SK-N-SH treated with all-trans-retinoic acid at 6 μM for 48 hours (cell line): Measurements from ENCODE around the gene EGLN1.
A peak's percentile ranks its signal among the peaks of the same experiment; 100 is the strongest.

Experiments used
- ATAC-seq: fragments of 200-7000 bp; cut with Tn5 transposase; 3 replicates; pipeline ENCODE4 v1.9.1; 2020; ENCODE audit warnings: mild to moderate bottlenecking, moderate library complexity
- ARNTL ChIP-seq: fragments of 450-650 bp; formaldehyde crosslinking; IDR thresholded peaks from 2 replicates; pipeline ENCODE4 v1.5.0; 2020; ENCODE audit warnings: low read depth, mild to moderate bottlenecking, moderate library complexity, borderline replicate concordance
- BACH2 ChIP-seq: fragments of 250-450 bp; sonication (Bioruptor Pico); IDR thresholded peaks from 2 replicates; pipeline ENCODE4 v1.9.0; 2021; ENCODE audit warnings: mild to moderate bottlenecking, borderline replicate concordance
- CSDC2 ChIP-seq: fragments of 250-450 bp; sonication (Bioruptor Pico); IDR thresholded peaks from 2 replicates; pipeline ENCODE4 v1.5.0; 2020; ENCODE audit warnings: mild to moderate bottlenecking, moderate library complexity
- ESRRG ChIP-seq: fragments of 250-450 bp; sonication (Bioruptor Pico); IDR thresholded peaks from 2 replicates; pipeline ENCODE4 v1.6.1; 2021; ENCODE audit warnings: mild to moderate bottlenecking
- GLIS3 ChIP-seq: fragments of 250-450 bp; sonication (Bioruptor Pico); IDR thresholded peaks from 2 replicates; pipeline ENCODE4 v1.5.0; 2020; ENCODE audit warnings: mild to moderate bottlenecking, moderate library complexity
- ISL1 ChIP-seq: fragments of 250-450 bp; sonication (Bioruptor Pico); IDR thresholded peaks from 2 replicates; pipeline ENCODE4 v2.1.2; 2022; ENCODE audit warnings: mild to moderate bottlenecking, moderate library complexity
- OSR1 ChIP-seq: fragments of 250-450 bp; sonication (Bioruptor Pico); IDR thresholded peaks from 2 replicates; pipeline ENCODE4 v1.8.0; 2022; ENCODE audit warnings: moderate library complexity, mild to moderate bottlenecking, inconsistent platforms
- PPARA ChIP-seq: fragments of 250-450 bp; sonication (Bioruptor Pico); IDR thresholded peaks from 2 replicates; pipeline ENCODE4 v1.5.0; 2020; ENCODE audit warnings: mild to moderate bottlenecking, borderline replicate concordance
- RARB ChIP-seq: fragments of 250-450 bp; sonication (Bioruptor Pico); IDR thresholded peaks from 2 replicates; pipeline ENCODE4 v1.8.0; 2021; ENCODE audit warnings: mild to moderate bottlenecking, moderate library complexity
- SNAI2 ChIP-seq: fragments of 250-450 bp; sonication (Bioruptor Pico); IDR thresholded peaks from 2 replicates; pipeline ENCODE4 v1.5.0; 2020; ENCODE audit warnings: mild to moderate bottlenecking, moderate library complexity
- TCF4 ChIP-seq: fragments of 250-450 bp; sonication (Bioruptor Pico); IDR thresholded peaks from 2 replicates; pipeline ENCODE4 v1.8.0; 2021; ENCODE audit warnings: mild to moderate bottlenecking, moderate library complexity, borderline replicate concordance
- TOX ChIP-seq: fragments of 250-450 bp; sonication (Bioruptor Pico); IDR thresholded peaks from 2 replicates; pipeline ENCODE4 v1.8.0; 2021; ENCODE audit warnings: mild to moderate bottlenecking, moderate library complexity, borderline replicate concordance
- ZC3H10 ChIP-seq: fragments of 250-450 bp; sonication (Bioruptor Pico); IDR thresholded peaks from 2 replicates; pipeline ENCODE4 v1.5.1; 2021; ENCODE audit warnings: mild to moderate bottlenecking, moderate library complexity
- ZFP30 ChIP-seq: fragments of 450-650 bp; formaldehyde crosslinking; IDR thresholded peaks from 2 replicates; pipeline ENCODE4 v1.5.0; 2022; ENCODE audit warnings: mild to moderate bottlenecking, moderate library complexity
- ZNF565 ChIP-seq: fragments of 450-650 bp; formaldehyde crosslinking; conservative IDR thresholded peaks from 2 replicates; pipeline ENCODE4 v1.5.0; 2020; ENCODE audit warnings: low read depth, mild to moderate bottlenecking, moderate library complexity
- ZNF70 ChIP-seq: fragments of 450-650 bp; formaldehyde crosslinking; IDR thresholded peaks from 2 replicates; pipeline ENCODE4 v1.5.0; 2020; ENCODE audit warnings: mild to moderate bottlenecking, moderate library complexity
- ZNF8 ChIP-seq: fragments of 450-650 bp; formaldehyde crosslinking; IDR thresholded peaks from 2 replicates; pipeline ENCODE4 v1.5.0; 2020; ENCODE audit warnings: mild to moderate bottlenecking, moderate library complexity
- TF ChIP-seq, protein P1 (sequence below): fragments of 250-450 bp; sonication (Bioruptor Pico); IDR thresholded peaks from 2 replicates; pipeline ENCODE4 v1.5.1; 2020; ENCODE audit warnings: low read depth, mild to moderate bottlenecking, moderate library complexity
- TF ChIP-seq, protein P2 (sequence below): fragments of 250-450 bp; sonication (Bioruptor Pico); IDR thresholded peaks from 2 replicates; pipeline ENCODE4 v1.8.0; 2020; ENCODE audit warnings: mild to moderate bottlenecking, moderate library complexity, borderline replicate concordance
- TF ChIP-seq, protein P3 (sequence below): fragments of 250-450 bp; sonication (Bioruptor Pico); IDR thresholded peaks from 2 replicates; pipeline ENCODE4 v1.8.0; 2021; ENCODE audit warnings: low read depth, mild to moderate bottlenecking, moderate library complexity, borderline replicate concordance
- TF ChIP-seq, protein P4 (sequence below): fragments of 250-450 bp; sonication (Bioruptor Pico); IDR thresholded peaks from 2 replicates; pipeline ENCODE4 v1.5.1; 2021; ENCODE audit warnings: mild to moderate bottlenecking, moderate library complexity

Gene EGLN1

DNA sequence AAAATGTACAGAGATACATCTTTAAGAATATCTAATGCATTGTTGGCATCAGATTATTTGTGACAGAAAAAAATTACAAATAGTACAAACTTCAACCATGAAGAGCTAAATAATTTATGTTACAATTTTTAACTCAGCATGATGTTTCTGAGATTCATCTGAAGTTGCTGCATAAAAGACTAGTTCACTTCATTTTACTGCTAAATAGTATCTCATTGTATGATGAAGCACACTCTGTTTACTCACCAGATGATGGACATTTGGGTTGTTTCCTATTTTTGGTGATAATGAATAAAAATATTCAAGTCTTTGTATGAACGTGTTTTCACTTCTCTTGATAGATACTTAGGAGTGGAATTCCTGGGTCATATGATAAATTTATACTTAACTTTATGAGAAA lies 20.6 kb downstream of the EGLN1 start:
- no peak for ATAC-seq
- TF ChIP-seq, protein P1, sequence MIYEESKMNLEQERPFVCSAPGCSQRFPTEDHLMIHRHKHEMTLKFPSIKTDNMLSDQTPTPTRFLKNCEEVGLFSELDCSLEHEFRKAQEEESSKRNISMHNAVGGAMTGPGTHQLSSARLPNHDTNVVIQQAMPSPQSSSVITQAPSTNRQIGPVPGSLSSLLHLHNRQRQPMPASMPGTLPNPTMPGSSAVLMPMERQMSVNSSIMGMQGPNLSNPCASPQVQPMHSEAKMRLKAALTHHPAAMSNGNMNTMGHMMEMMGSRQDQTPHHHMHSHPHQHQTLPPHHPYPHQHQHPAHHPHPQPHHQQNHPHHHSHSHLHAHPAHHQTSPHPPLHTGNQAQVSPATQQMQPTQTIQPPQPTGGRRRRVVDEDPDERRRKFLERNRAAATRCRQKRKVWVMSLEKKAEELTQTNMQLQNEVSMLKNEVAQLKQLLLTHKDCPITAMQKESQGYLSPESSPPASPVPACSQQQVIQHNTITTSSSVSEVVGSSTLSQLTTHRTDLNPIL (CRISPR knock-in tag), result no peak
- TF ChIP-seq ZNF70, result no peak
- no peak for TF ChIP-seq ZFP30 (CRISPR knock-in tag)
- no peak for TF ChIP-seq ESRRG (CRISPR knock-in tag)
- no peak for TF ChIP-seq ZC3H10
- TF ChIP-seq RARB (CRISPR knock-in tag), result no peak
- TF ChIP-seq BACH2 (CRISPR knock-in tag), result no peak
- TF ChIP-seq, protein P2, sequence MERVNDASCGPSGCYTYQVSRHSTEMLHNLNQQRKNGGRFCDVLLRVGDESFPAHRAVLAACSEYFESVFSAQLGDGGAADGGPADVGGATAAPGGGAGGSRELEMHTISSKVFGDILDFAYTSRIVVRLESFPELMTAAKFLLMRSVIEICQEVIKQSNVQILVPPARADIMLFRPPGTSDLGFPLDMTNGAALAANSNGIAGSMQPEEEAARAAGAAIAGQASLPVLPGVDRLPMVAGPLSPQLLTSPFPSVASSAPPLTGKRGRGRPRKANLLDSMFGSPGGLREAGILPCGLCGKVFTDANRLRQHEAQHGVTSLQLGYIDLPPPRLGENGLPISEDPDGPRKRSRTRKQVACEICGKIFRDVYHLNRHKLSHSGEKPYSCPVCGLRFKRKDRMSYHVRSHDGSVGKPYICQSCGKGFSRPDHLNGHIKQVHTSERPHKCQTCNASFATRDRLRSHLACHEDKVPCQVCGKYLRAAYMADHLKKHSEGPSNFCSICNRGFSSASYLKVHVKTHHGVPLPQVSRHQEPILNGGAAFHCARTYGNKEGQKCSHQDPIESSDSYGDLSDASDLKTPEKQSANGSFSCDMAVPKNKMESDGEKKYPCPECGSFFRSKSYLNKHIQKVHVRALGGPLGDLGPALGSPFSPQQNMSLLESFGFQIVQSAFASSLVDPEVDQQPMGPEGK (CRISPR knock-in tag), result no peak
- no peak for TF ChIP-seq CSDC2 (CRISPR knock-in tag)
- TF ChIP-seq, protein P3, sequence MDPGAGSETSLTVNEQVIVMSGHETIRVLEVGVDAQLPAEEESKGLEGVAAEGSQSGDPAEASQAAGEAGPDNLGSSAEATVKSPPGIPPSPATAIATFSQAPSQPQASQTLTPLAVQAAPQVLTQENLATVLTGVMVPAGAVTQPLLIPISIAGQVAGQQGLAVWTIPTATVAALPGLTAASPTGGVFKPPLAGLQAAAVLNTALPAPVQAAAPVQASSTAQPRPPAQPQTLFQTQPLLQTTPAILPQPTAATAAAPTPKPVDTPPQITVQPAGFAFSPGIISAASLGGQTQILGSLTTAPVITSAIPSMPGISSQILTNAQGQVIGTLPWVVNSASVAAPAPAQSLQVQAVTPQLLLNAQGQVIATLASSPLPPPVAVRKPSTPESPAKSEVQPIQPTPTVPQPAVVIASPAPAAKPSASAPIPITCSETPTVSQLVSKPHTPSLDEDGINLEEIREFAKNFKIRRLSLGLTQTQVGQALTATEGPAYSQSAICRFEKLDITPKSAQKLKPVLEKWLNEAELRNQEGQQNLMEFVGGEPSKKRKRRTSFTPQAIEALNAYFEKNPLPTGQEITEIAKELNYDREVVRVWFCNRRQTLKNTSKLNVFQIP, result no peak
- no peak for TF ChIP-seq ARNTL
- TF ChIP-seq, protein P4, sequence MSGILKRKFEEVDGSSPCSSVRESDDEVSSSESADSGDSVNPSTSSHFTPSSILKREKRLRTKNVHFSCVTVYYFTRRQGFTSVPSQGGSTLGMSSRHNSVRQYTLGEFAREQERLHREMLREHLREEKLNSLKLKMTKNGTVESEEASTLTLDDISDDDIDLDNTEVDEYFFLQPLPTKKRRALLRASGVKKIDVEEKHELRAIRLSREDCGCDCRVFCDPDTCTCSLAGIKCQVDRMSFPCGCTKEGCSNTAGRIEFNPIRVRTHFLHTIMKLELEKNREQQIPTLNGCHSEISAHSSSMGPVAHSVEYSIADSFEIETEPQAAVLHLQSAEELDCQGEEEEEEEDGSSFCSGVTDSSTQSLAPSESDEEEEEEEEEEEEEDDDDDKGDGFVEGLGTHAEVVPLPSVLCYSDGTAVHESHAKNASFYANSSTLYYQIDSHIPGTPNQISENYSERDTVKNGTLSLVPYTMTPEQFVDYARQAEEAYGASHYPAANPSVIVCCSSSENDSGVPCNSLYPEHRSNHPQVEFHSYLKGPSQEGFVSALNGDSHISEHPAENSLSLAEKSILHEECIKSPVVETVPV, result no peak
- TF ChIP-seq TCF4 (CRISPR knock-in tag), result no peak
- no peak for TF ChIP-seq ZNF565 (CRISPR knock-in tag)
- TF ChIP-seq GLIS3 (CRISPR knock-in tag), result no peak
- no peak for TF ChIP-seq SNAI2 (CRISPR knock-in tag)
- no peak for TF ChIP-seq PPARA (CRISPR knock-in tag)

DNA sequence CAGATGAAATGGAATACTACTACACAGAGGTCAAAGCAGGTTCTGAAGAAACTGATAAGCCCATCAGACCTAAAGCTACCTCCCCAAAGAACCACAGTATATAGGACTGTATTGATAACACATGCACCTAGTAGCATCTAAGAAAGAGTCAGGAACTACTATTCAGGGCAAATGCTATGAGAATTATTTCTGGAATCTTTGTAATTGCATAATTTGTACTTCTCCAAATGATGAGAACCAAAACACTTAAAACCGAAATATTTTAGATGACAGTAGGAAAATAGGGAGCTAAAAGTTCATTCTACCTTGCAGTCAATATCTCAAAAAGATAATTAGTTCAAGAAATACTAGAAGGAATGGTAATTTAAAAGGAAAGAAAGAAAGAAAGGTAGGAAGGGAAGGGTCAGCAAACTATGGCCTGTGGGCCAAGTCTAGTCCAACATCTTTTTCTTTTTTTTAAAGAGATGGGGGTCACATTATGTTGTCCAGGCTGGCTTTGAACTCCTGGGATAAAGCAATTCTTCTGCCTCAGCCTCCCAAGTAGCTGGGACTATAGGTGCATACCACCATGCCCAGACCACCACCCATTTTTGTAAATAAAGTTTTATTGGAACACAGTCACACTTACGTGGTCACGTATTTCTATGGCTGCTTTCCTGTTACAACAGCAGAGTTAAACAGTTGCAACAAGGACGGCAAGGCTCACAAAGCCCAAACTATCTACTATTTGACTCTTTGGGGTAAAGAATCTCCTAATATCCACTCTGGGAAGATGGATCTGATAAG lies 24.0 kb downstream of the EGLN1 start:
- no peak for ATAC-seq
- TF ChIP-seq, protein P3, result no peak
- TF ChIP-seq CSDC2 (CRISPR knock-in tag) (no peak), ZNF8 (CRISPR knock-in tag) (no peak), OSR1 (CRISPR knock-in tag) (no peak), BACH2 (CRISPR knock-in tag) (no peak), ARNTL (no peak), ZNF70 (no peak), TCF4 (CRISPR knock-in tag) (no peak), RARB (CRISPR knock-in tag) (no peak), ISL1 (CRISPR knock-in tag) (no peak; the same call in 1 of the 2 replicates), ZNF565 (CRISPR knock-in tag) (no peak)
- TF ChIP-seq, protein P4, result no peak

- no peak for ATAC-seq
- TF ChIP-seq ZNF70, result no peak
- no peak for TF ChIP-seq OSR1 (CRISPR knock-in tag)
- no peak for TF ChIP-seq GLIS3 (CRISPR knock-in tag)
- TF ChIP-seq, protein P3, result peak; percentile 25; the same call in 1 of the 2 replicates
- TF ChIP-seq ZC3H10, result peak; percentile 31; the same call in 1 of the 2 replicates
- no peak for TF ChIP-seq ZNF8 (CRISPR knock-in tag)
- no peak; the same call in 1 of the 2 replicates for TF ChIP-seq TOX (CRISPR knock-in tag)
Observed at GRCh38 chr1:231396643-231397042, 25.4 kb downstream of the EGLN1 start.
